ENCODE measurements around the gene MYRF. TPM values are rescaled to one million over a fixed set of nuclear protein-coding genes. Genes with fewer than 3 reads are reported as not detected.

The MYRF gene
- 1.6 to 1.7 TPM in 2 of 3 replicates, not detected in the other for total RNA-seq
- long read RNA-seq, partial matches to known transcripts: 0 of 1 reads
- long read RNA-seq, other reads (novel, unspliced or antisense): 1 of 1 reads

- no peak within 1 kb of the TSS for H3K27ac Mint-ChIP-seq (ENCODE audit: unreplicated experiment)
- H3K4me3 Mint-ChIP-seq (ENCODE audit: unreplicated experiment): peak within 1 kb of the TSS; percentile 67
- DNase-seq (ENCODE audit: low spot score): no peak
- H3K36me3 Mint-ChIP-seq (ENCODE audit: low read depth): no peaks in the 10 kb centered on the region
- H3K4me1 Mint-ChIP-seq (ENCODE audit: low read depth): peaks cover 15% of the 10 kb centered on the region
- peak; percentile 78 for TF ChIP-seq CTCF (IDR thresholded peaks at IDR 0.05)
- no peaks in the 10 kb centered on the region for H3K9me3 Mint-ChIP-seq (ENCODE audit: low read depth)
- peaks cover 4% of the 10 kb centered on the region for H3K27me3 Mint-ChIP-seq (ENCODE audit: low read depth)
Observed at GRCh38 chr11:61752117-61752924, at the start of gene MYRF. Gene MYRF, plus strand, starts transcription at chr11:61752636. Its CDS starts 109 bp downstream, at chr11:61752745.

GRCh38 chr11:61702701-61703312 lies 49.6 kb upstream of the MYRF start:
- no peaks in the 10 kb centered on the region for H3K9me3 Mint-ChIP-seq (ENCODE audit: low read depth)
- TF ChIP-seq CTCF (IDR thresholded peaks at IDR 0.05): no peak
- H3K27ac Mint-ChIP-seq (ENCODE audit: unreplicated experiment): no peak overlapping the region
- peaks cover 16% of the 10 kb centered on the region for H3K4me1 Mint-ChIP-seq (ENCODE audit: low read depth)
- no peaks in the 10 kb centered on the region for H3K36me3 Mint-ChIP-seq (ENCODE audit: low read depth)
- no peak overlapping the region for H3K4me3 Mint-ChIP-seq (ENCODE audit: unreplicated experiment)
- DNase-seq (ENCODE audit: low spot score): no peak
- no peaks in the 10 kb centered on the region for H3K27me3 Mint-ChIP-seq (ENCODE audit: low read depth)

GRCh38 chr11:61704838-61705237 lies 47.6 kb upstream of the MYRF start:
- no peaks in the 10 kb centered on the region for H3K9me3 Mint-ChIP-seq (ENCODE audit: low read depth)
- H3K4me1 Mint-ChIP-seq (ENCODE audit: low read depth): peaks cover 7% of the 10 kb centered on the region
- no peaks in the 10 kb centered on the region for H3K27me3 Mint-ChIP-seq (ENCODE audit: low read depth)
- TF ChIP-seq CTCF (IDR thresholded peaks at IDR 0.05): no peak
- no peaks in the 10 kb centered on the region for H3K36me3 Mint-ChIP-seq (ENCODE audit: low read depth)
- H3K4me3 Mint-ChIP-seq (ENCODE audit: unreplicated experiment): no peak overlapping the region
- H3K27ac Mint-ChIP-seq (ENCODE audit: unreplicated experiment): no peak overlapping the region
- DNase-seq (ENCODE audit: low spot score): no peak

- DNase-seq (ENCODE audit: low spot score): no peak
- TF ChIP-seq CTCF (IDR thresholded peaks at IDR 0.05): no peak
- H3K36me3 Mint-ChIP-seq (ENCODE audit: low read depth): no peaks in the 10 kb centered on the region
- no peaks in the 10 kb centered on the region for H3K4me1 Mint-ChIP-seq (ENCODE audit: low read depth)
- H3K27ac Mint-ChIP-seq (ENCODE audit: unreplicated experiment): no peak overlapping the region
- no peaks in the 10 kb centered on the region for H3K27me3 Mint-ChIP-seq (ENCODE audit: low read depth)
- H3K9me3 Mint-ChIP-seq (ENCODE audit: low read depth): no peaks in the 10 kb centered on the region
- no peak overlapping the region for H3K4me3 Mint-ChIP-seq (ENCODE audit: unreplicated experiment)
Observed at GRCh38 chr11:61706452-61707400, 45.7 kb upstream of the MYRF start.

- TF ChIP-seq CTCF (IDR thresholded peaks at IDR 0.05): no peak
- no peaks in the 10 kb centered on the region for H3K9me3 Mint-ChIP-seq (ENCODE audit: low read depth)
- no peaks in the 10 kb centered on the region for H3K27me3 Mint-ChIP-seq (ENCODE audit: low read depth)
- no peak overlapping the region for H3K27ac Mint-ChIP-seq (ENCODE audit: unreplicated experiment)
- no peak overlapping the region for H3K4me3 Mint-ChIP-seq (ENCODE audit: unreplicated experiment)
- H3K36me3 Mint-ChIP-seq (ENCODE audit: low read depth): no peaks in the 10 kb centered on the region
- DNase-seq (ENCODE audit: low spot score): no peak
- H3K4me1 Mint-ChIP-seq (ENCODE audit: low read depth): no peaks in the 10 kb centered on the region
Observed at GRCh38 chr11:61707574-61707973, 44.9 kb upstream of the MYRF start.
